K562 (cell line): Measurements from ENCODE around the gene FADS6. TPM values are rescaled to one million over a fixed set of nuclear protein-coding genes. Genes with fewer than 3 reads are reported as not detected.

Experiments used
- BRF1 ChIP-seq: IDR thresholded peaks from 3 replicates; pipeline ENCODE4 v1.6.1; 2011; ENCODE audit warnings: borderline replicate concordance, mild to moderate bottlenecking; ENCODE audit not compliant: insufficient read length; ENCODE audit errors: extremely low read depth
- C11orf30 ChIP-seq: fragments of 450-650 bp; IDR thresholded peaks from 2 replicates; pipeline ENCODE4 v1.6.1; 2016; ENCODE audit warnings: low read depth, mild to moderate bottlenecking
- DACH1 ChIP-seq: fragments of 450-650 bp; IDR thresholded peaks from 2 replicates; pipeline ENCODE4 v1.6.1; 2018; ENCODE audit not compliant: partially characterized antibody
- E2F8 ChIP-seq: fragments of 450-650 bp; IDR thresholded peaks from 2 replicates; pipeline ENCODE4 v1.7.1; 2018; ENCODE audit warnings: mild to moderate bottlenecking, low read depth; ENCODE audit not compliant: partially characterized antibody
- FOXK2 ChIP-seq, 2 experiments: fragments of 450-650 bp; IDR thresholded peaks in 1 of 2; conservative IDR thresholded peaks in 1 of 2; 2 replicates each; pipeline ENCODE4 v1.6.1; 2016; ENCODE audit warnings: low read depth in 2 of 2, mild to moderate bottlenecking in 1 of 2
- GATAD2A ChIP-seq: fragments of 450-650 bp; IDR thresholded peaks from 2 replicates; pipeline ENCODE4 v1.6.1; 2017
- HNRNPH1 ChIP-seq: fragments of 200-400 bp; formaldehyde crosslinking; optimal IDR thresholded peaks from 2 replicates; pipeline ENCODE3; 2017; ENCODE audit warnings: low read depth, mild to moderate bottlenecking, low read length, moderate library complexity
- JUND ChIP-seq, 2 experiments: IDR thresholded peaks; 2 replicates in 1 of 2; 3 replicates in 1 of 2; pipeline ENCODE4 v1.6.1; 2011; ENCODE audit warnings: borderline replicate concordance in 2 of 2, low read depth in 2 of 2, low read length in 2 of 2, improper control_type of control experiment in 1 of 2, missing biosample characterization in 1 of 2, missing genetic modification characterization in 1 of 2, missing genetic modification reagents in 1 of 2
- KLF1 ChIP-seq: fragments of 450-650 bp; IDR thresholded peaks from 2 replicates; pipeline ENCODE4 v1.6.1; 2016; ENCODE audit warnings: missing genetic modification characterization, missing compliant biosample characterization
- KLF6 ChIP-seq: fragments of 250-450 bp; sonication (Bioruptor Pico); IDR thresholded peaks from 2 replicates; pipeline ENCODE4 v1.4.0; 2020; ENCODE audit warnings: mild to moderate bottlenecking, moderate library complexity, borderline replicate concordance
- MAFF ChIP-seq: IDR thresholded peaks from 2 replicates; pipeline ENCODE4 v1.6.1; 2012; ENCODE audit warnings: low read length, improper control_type of control experiment
- MAZ ChIP-seq, 2 experiments: fragments of 450-650 bp in 1 of 2; sonication (generic) in 1 of 2; formaldehyde crosslinking; IDR thresholded peaks in 1 of 2; conservative IDR thresholded peaks in 1 of 2; 2 replicates each; pipeline versions ENCODE4 v1.4.0 to v1.5.0; 2020; ENCODE audit warnings: mild to moderate bottlenecking in 1 of 2, missing genetic modification reagents in 1 of 2
- MNT ChIP-seq, 2 experiments: fragments of 450-650 bp; conservative IDR thresholded peaks; 2 replicates each; pipeline ENCODE4 v1.6.1; 2017; ENCODE audit warnings: mild to moderate bottlenecking in 2 of 2, moderate library complexity in 2 of 2
- NCOA6 ChIP-seq: fragments of 450-650 bp; IDR thresholded peaks from 2 replicates; pipeline ENCODE4 v1.6.1; 2017; ENCODE audit warnings: mild to moderate bottlenecking
- NFXL1 ChIP-seq: fragments of 450-650 bp; formaldehyde crosslinking; IDR thresholded peaks from 2 replicates; pipeline ENCODE4 v1.4.0; 2021; ENCODE audit warnings: mild to moderate bottlenecking
- SRSF9 ChIP-seq: fragments of 200-400 bp; formaldehyde crosslinking; IDR thresholded peaks from 2 replicates; pipeline ENCODE4 v1.6.1; 2017; ENCODE audit warnings: low read depth, low read length, borderline replicate concordance
- VEZF1 ChIP-seq: fragments of 200-800 bp; sonication (Bioruptor generic); IDR thresholded peaks from 2 replicates; pipeline ENCODE4 v1.6.1; 2017; ENCODE audit warnings: missing genetic modification characterization, missing compliant biosample characterization
- ZBTB2 ChIP-seq: fragments of 450-650 bp; IDR thresholded peaks from 2 replicates; pipeline ENCODE4 v1.6.1; 2016; ENCODE audit warnings: antibody characterized with exemption
- ZNF124 ChIP-seq: sonication (generic); formaldehyde crosslinking; IDR thresholded peaks from 2 replicates; pipeline ENCODE4 v1.8.1; 2022; ENCODE audit warnings: missing genetic modification reagents
- ZNF79 ChIP-seq: fragments of 250-450 bp; sonication (Bioruptor Pico); IDR thresholded peaks from 2 replicates; pipeline ENCODE4 v1.4.0; 2020; ENCODE audit warnings: low read depth, mild to moderate bottlenecking, moderate library complexity
- polyA plus RNA-seq, 8 experiments: library from polyadenylated mRNA; depleted of rRNA in 4 of 8; stranded (reverse) in 5 of 8; unstranded in 3 of 8; fragments of >200 nt; fragmentation: Nextera tagmentation in 2 of 8; fragmentation: Illumina TruSeq in 1 of 8; extraction: Ambion mirVana in 2 of 8; extraction: Trizol in 1 of 8; gene quantifications; 2 replicates each; pipeline versions ENCODE4 v1.2.1 to v1.2.3, GENCODE V29; 2011 to 2014; ENCODE audit warnings: inconsistent platforms in 1 of 8, missing spikeins in 1 of 8
- total RNA-seq, 7 experiments: library from RNA; depleted of rRNA in 6 of 7; stranded (reverse); fragments of >200 nt in 6 of 7; fragmentation: Illumina TruSeq in 2 of 7; extraction: Trizol in 2 of 7; gene quantifications; 2 replicates each; pipeline versions ENCODE4 v1.2.1 to v1.2.3, GENCODE V29; 2011 to 2021; ENCODE audit warnings: low replicate concordance in 1 of 7

Gene FADS6
- total and polyA plus RNA-seq, 9 of the 15 experiments (the other 6 are each of a cell fraction or from before 2014, with no cell fraction given), result 0.18 to 0.22 TPM; not detected in 7

- TF ChIP-seq JUND (IDR thresholded peaks at IDR 0.05; ENCODE audit: borderline replicate concordance, low read depth, low read length) (no peak), JUND (tag; IDR thresholded peaks at IDR 0.05; ENCODE audit: borderline replicate concordance, low read depth, low read length) (no peak), GATAD2A (no peak), DACH1 (no peak), HNRNPH1 (no peak), FOXK2 (conservative IDR thresholded peaks at IDR 0.05 in 1 of 2, IDR thresholded peaks at IDR 0.05 in 1 of 2; ENCODE audit: low read depth in 2 of 2) (no peak), KLF6 (CRISPR knock-in tag) (no peak), NFXL1 (no peak), ZNF79 (CRISPR knock-in tag) (no peak), MAZ (CRISPR knock-in tag; conservative IDR thresholded peaks at IDR 0.05 in 1 of 2, IDR thresholded peaks at IDR 0.05 in 1 of 2) (peak in 1 of 2 experiments; percentile 66; a peak in 3 of 4 replicates), KLF1 (tag) (no peak), VEZF1 (CRISPR knock-in tag) (peak; percentile 91), SRSF9 (no peak), MAFF (no peak), BRF1 (no peak), MNT (conservative IDR thresholded peaks at IDR 0.05) (peak in 1 of 2 experiments; percentile 78; a peak in 2 of 4 replicates), ZNF124 (CRISPR knock-in tag) (no peak), C11orf30 (no peak), NCOA6 (peak; percentile 57; the same call in 1 of the 2 replicates), E2F8 (no peak), ZBTB2 (no peak)
These were observed 29.5 kb upstream of the FADS6 start, which contains the start of gene USH1G (continued) for GRCh38 chr17:74922694-74923537.
